Activated CD8-positive, alpha-beta memory T cell treated with anti-CD3 and anti-CD28 coated beads for 48 hours (primary cell): ENCODE results near the gene CECR2.

ENCODE experiments used
- DNase-seq, 3 experiments: peaks; one replicate each; pipeline ENCODE4 v3.0.0-alpha.2; 2020; ENCODE audit warnings: low read depth in 2 of 3, low spot score in 2 of 3

Gene CECR2

GRCh38 chr22:17598318-17598717 lies 229.1 kb downstream of the CECR2 start:
- no peak for DNase-seq

- no peak for DNase-seq
Measured at GRCh38 chr22:17601031-17601430, 231.8 kb downstream of the CECR2 start.

- DNase-seq = no peak
Measured at GRCh38 chr22:17603668-17604067, 234.4 kb downstream of the CECR2 start.

GRCh38 chr22:17606496-17606895 lies 237.2 kb downstream of the CECR2 start:
- no peak for DNase-seq
